ENCODE measurements around the gene TNNT2. TPM values are rescaled to one million over a fixed set of nuclear protein-coding genes. Genes with fewer than 3 reads are reported as not detected.

TNNT2 gene
- total and polyA plus RNA-seq, 2 of the 4 experiments (the other 2 are of a cell fraction) = 0.18 to 1.2 TPM

DNA sequence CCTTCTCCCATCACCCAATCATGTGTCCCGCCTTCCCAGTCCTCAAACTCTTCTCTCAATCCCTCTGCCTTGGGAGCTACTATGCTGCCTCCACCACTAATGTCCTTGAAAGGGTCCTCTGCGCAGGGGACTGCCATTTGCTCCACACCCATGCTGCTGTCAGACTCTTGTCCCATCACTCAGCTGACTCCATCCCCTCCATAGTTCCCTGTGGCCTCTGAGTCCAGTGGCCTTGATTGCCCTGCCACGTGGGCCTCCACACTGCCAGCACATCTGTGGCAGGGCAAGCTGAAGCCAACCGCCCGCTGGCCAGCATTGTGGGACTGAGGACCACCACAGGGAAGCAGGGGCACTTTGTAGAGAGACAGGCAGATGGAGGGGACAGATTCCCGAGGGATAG is 1.3 kb upstream of the TNNT2 start:
- Histone ChIP-seq H3K14ac (replicated peaks; ENCODE audit: low read depth, low read length) (no peak overlapping the region), H2AK9ac (replicated peaks; ENCODE audit: low read depth, low read length, poor library complexity) (no peak overlapping the region), H4K20me1 (ENCODE audit: insufficient read depth, low read length) (no peaks in the 10 kb centered on the region), H4K5ac (ENCODE audit: low read depth, low read length) (no peak overlapping the region), H3K4me3 (ENCODE audit: insufficient read depth, low read depth, low read length) (no peak overlapping the region), H3K79me1 (ENCODE audit: low read depth in 1 of 2, low read length in 2 of 2) (no peaks in the 10 kb centered on the region), H2AK5ac (ENCODE audit: low read depth, low read length) (no peak overlapping the region; the same call in 1 of the 2 replicates), H3K4me2 (ENCODE audit: low read depth, low read length) (no peak overlapping the region), H3K18ac (ENCODE audit: low read depth, low read length) (no peak overlapping the region), H4K8ac (ENCODE audit: low read depth in 2 of 2, low read length in 2 of 2) (no peak overlapping the region), H3K4me1 (ENCODE audit: control insufficient read depth, insufficient read depth, low read length) (peaks cover 18% of the 10 kb centered on the region), H2BK20ac (ENCODE audit: low read depth, low read length) (no peak overlapping the region), H3K9me1 (ENCODE audit: insufficient read depth, low read length) (peaks cover 8% of the 10 kb centered on the region), H2AFZ (replicated peaks; ENCODE audit: low read length, poor library complexity) (no peak overlapping the region), H3K9ac (ENCODE audit: low read depth, low read length) (no peak overlapping the region), H3K4ac (ENCODE audit: low read depth, low read length) (no peak overlapping the region), H3K27ac (ENCODE audit: insufficient read depth, low read length) (no peak overlapping the region), H4K91ac (ENCODE audit: insufficient read depth, low read depth, low read length) (no peak overlapping the region), H2BK15ac (ENCODE audit: low read depth, low read length) (no peak overlapping the region), H3K9me3 (ENCODE audit: control insufficient read depth, insufficient read depth, low read length) (no peaks in the 10 kb centered on the region; the same call in 1 of the 2 replicates), H2BK5ac (ENCODE audit: low read depth, low read length, poor library complexity, severe bottlenecking) (no peak overlapping the region), H3K27me3 (ENCODE audit: control insufficient read depth, insufficient read depth, low read length) (peaks cover 23% of the 10 kb centered on the region), H2BK120ac (ENCODE audit: low read depth, low read length) (no peak overlapping the region), H3K23ac (ENCODE audit: low read depth, low read length) (no peak overlapping the region), H3K36me3 (ENCODE audit: control insufficient read depth, insufficient read depth, low read length) (no peaks in the 10 kb centered on the region), H3K56ac (ENCODE audit: extremely low read depth, insufficient read depth, low read length) (no peak overlapping the region)
- no TSS peak for BruUV-seq (replicated peaks)
- CTCF ChIA-PET = interaction anchor here (1.5 kb wide), 1 partner anchor 18 kb away, joined by 3 read pairs; no protein-coding TSS in a partner anchor
- DNase-seq (no peak), ATAC-seq (ENCODE audit: low read depth) (no peak)
- in situ Hi-C loops (cut with MboI; ENCODE audit: low sequenced_read_pairs) (no loop called here), dilution Hi-C loops (cut with HindIII; ENCODE audit: low sequenced_read_pairs, unreplicated experiment) (no loop called here), intact Hi-C loops (cut with micrococcal nuclease) (no loop called here)
- WGBS, 2 experiments (ENCODE audit: extremely low coverage in 2 of 2, insufficient read length in 1 of 2) = 77% methylated on average over 3 of the region's 6 CpGs; no CpG with 5 or more reads in 1 of the 2 experiments
- TF ChIP-seq MAFK (IDR thresholded peaks at IDR 0.05; ENCODE audit: low read depth, low read length) = no peak
- no peak for TF ChIP-seq BHLHE40 (IDR thresholded peaks at IDR 0.05; ENCODE audit: low read depth, low read length)
- TF ChIP-seq SMC3 (IDR thresholded peaks at IDR 0.05; ENCODE audit: low read depth, low read length) = no peak
- TF ChIP-seq CHD1 (IDR thresholded peaks at IDR 0.05; ENCODE audit: low read depth, low read length) = no peak
- TF ChIP-seq RFX5 (IDR thresholded peaks at IDR 0.05; ENCODE audit: low read depth, low read length) = no peak
- TF ChIP-seq CEBPB (IDR thresholded peaks at IDR 0.05; ENCODE audit: low read depth, low read length) = no peak
- no peak for TF ChIP-seq FOS (IDR thresholded peaks at IDR 0.05; ENCODE audit: low read depth, low read length)
- TF ChIP-seq POLR2A (IDR thresholded peaks at IDR 0.05; ENCODE audit: low read depth, low read length) = no peak
- no peak for TF ChIP-seq RCOR1 (IDR thresholded peaks at IDR 0.05; ENCODE audit: insufficient replicate concordance, low read length)
- TF ChIP-seq NFE2L2 (IDR thresholded peaks at IDR 0.05; ENCODE audit: low read depth, low read length) = no peak
- TF ChIP-seq MAZ (IDR thresholded peaks at IDR 0.05; ENCODE audit: borderline replicate concordance, low read depth, low read length) = no peak
- no peak for TF ChIP-seq ELK1 (IDR thresholded peaks at IDR 0.05; ENCODE audit: borderline replicate concordance, low read depth, low read length)
- TF ChIP-seq USF2 (IDR thresholded peaks at IDR 0.05; ENCODE audit: low read depth, low read length) = no peak
- no peak for TF ChIP-seq RAD21 (IDR thresholded peaks at IDR 0.05; ENCODE audit: low read length)
- POLR2A ChIA-PET (ENCODE audit: unreplicated experiment) = no interaction called here

Measured in IMR-90 (cell line).